ENCODE results near the gene ENTPD8.

GRCh38 chr9:137393176-137394150, 47.7 kb downstream of the ENTPD8 start:
- no peak for TF ChIP-seq CTCF (conservative IDR thresholded peaks at IDR 0.05 in 1 of 2, IDR thresholded peaks at IDR 0.05 in 1 of 2; ENCODE audit: low read depth in 1 of 2, low read length in 2 of 2)
- no peak for TF ChIP-seq EZH2 (IDR thresholded peaks at IDR 0.05; ENCODE audit: low read length, missing control alignments)

Measured in fibroblast of lung (primary cell).